NK-92 (cell line): ENCODE measurements around the gene SELENOO.

ENCODE experiments used
- DNase-seq: peaks from one replicate; lab custom pipeline; 2025; ENCODE audit not compliant: unreplicated experiment; lab: John Stamatoyannopoulos, UW

The SELENOO gene

DNA sequence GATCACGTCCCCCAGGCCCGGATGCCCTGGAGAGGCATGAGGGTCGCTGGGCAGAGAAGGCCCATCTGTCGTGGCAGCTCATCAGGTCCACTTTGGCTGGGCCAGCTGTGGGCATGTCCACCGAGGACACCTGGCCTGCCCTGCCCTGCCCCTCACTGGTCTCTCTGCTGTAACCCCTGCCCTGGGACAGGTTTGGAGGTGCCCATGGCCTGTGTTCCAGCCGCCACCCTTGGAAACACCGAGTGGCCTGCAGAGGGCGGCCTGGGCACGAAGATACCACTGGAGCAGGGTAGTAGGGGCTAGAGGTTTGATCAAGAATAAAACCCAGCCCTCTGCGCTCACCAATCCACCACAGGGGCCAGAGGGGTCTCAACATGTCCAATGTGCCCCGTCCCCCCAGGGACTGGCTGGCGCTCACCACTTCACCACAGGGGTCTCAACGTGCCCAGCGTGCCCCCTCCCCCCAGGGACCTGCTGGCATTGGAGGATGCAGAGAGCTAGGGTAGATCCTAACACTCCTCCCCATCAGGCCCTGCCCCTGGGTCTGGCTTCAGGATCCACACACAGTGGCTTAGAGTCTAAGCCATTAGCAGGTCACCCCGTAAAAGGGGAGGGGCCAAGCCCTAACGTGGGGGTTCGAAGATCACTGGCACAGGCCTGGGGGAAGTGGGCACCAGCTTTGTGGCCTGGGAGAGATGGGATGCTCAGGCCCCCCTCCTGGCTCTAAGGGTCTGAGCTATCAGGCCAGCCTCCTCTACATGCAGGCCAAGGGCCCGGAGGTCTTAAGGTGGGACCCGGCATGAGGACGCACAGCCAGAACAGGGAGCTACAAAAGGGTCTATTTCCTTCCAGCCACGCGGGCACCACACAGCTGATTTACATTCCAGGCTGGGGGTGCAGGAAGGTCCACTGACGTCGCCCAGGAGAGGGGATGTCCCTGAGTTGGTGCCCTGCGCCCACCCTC is 51.6 kb downstream of the SELENOO start:
- no peak for DNase-seq

DNA sequence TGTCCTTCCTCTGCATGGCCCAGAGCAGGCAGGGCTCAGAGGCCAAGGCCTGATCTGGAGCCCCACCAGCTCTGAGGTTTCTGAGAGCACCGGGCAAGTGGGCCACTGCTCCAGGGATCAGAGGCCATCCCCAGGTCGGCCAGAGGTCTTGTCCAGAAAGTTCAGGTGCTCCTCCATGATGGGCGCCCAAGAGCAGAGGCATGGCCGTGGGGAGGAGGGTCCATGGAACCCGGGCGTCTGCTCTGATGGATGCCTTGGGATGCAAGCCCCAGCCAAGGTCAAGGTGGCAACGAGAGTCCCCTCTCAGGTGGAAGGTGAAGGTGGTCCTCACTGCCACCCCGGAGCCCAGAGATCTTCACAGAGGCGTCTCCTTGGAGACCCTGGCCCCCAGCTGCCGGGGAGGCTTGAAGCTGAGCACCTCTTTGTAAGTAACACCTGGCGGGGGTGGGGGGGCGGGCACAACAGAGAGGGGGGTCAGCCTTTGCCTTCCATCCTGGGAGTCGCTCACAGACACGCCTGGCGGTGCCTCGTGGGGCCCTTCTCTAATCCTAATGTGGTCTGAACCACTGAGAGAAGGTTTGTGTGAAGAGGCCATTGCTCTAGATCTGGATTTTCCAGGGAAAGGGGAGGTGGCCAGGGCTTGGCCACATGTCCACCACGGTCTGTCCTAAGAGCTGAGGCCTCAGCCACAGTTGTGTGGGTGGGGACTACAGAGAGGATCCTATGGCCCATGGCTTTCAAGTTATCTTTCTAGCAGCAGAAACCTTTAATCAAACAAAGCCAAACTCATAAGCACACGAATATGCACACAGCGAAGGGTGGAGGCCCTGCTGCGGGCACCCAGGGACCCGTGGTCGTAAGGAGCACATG is 52.5 kb downstream of the SELENOO start:
- DNase-seq, result no peak

DNA sequence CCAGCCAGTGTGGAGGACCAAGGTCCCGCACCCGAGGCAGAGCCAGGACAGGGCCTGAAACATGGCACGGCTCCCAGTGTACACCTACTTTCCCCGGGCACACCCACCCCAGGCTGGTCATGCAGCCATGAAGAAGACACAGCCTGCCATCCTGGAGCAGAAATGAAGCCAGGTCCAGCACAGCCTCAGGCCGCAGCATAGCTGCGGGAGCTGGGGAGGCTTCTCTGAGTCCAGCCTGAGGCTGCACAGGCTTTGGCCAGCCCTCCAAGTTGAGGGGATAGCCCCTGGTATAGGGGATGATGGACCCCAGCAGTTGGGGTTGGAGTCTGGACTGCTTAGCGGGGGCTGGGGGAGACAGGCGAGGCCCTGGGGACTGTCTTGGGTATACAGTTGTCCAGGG is 53.1 kb downstream of the SELENOO start:
- no peak for DNase-seq

DNA sequence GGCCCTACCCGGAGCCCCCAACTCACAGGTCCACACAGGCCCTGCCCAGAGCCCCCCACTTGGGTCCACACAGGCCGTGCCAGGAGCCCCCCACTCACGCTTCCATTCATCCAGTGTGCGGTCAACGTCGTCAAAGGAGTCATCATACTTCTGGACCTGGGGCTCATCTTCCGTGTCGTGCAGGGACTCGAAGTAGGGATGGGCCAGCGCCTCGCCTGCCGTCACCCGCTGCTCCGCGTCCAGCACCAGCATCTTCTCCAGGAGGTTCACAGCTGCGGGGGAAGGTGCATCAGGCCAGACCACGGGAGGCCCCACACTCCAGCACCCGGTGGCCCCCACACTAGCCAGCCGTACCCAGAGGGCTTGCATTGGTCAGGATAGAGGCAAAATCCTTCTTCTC is 54.3 kb downstream of the SELENOO start:
- no peak for DNase-seq

DNA sequence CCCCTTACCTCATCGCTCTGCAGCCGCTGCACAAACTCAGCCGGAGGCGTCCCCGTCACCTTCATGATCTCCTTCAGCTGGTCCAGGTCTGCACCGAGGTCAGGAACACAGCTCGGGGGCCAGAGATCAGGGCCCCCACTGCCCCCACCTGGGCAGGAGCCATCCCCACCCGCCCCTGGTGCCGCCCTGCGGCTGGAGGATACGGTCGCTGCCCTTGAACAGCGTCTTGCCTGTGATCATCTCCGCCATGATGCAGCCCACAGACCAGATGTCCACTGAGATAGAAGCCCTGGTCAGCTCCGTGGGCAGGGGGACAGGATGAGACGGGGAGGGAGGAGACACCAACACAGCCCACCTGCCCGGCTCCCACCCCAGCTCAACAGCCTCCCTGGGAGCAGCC is 54.8 kb downstream of the SELENOO start:
- no peak for DNase-seq

DNA sequence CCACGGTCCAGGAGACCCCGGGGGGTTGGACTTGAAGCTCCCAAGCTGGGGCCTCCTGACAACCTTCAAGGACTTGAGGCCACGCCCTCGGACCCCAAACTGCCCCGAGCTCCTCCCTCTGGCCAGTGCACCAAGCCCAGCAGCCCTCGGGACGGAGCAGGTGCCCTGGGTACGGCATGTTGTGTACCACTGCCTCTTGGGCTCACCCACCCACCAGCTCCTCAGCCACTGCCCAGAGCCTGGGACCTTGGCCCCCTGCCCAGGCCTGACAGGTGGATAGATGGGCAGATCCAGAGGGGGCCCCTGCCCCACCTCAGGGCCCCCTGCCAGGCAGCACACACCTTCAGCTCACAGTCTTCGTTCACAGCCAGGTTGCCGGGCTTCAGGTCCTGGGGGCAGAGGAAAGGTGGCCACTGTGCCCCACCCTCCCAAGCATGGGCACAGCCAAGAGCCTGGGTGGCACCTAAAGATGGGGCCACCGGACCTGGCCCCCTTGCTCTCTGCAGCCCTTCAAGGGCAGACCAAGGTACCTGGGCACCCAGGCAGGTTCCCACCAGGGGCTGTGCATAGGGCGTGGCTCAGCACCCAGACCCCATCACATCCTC is 55.5 kb downstream of the SELENOO start:
- no peak for DNase-seq

DNA sequence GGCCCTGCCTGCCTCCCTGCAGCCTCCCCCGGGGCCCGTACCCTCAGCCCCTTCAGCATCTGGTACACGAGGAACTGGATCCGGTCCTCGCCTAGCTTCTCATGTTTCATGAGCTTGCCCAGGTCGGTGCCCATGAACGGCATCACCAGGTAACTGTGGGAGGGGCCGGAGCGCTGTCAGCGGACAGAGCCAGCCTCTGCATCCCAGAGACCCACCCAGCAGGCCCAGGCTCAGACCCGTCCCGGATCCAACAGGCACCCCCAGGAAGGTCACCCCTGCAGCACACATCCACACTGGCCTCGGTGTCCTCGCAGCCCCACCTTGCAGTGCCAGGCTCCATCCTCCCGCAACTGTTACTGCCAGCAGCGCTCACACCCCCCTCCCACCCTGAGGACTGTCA is 56.2 kb downstream of the SELENOO start:
- no peak for DNase-seq

DNA sequence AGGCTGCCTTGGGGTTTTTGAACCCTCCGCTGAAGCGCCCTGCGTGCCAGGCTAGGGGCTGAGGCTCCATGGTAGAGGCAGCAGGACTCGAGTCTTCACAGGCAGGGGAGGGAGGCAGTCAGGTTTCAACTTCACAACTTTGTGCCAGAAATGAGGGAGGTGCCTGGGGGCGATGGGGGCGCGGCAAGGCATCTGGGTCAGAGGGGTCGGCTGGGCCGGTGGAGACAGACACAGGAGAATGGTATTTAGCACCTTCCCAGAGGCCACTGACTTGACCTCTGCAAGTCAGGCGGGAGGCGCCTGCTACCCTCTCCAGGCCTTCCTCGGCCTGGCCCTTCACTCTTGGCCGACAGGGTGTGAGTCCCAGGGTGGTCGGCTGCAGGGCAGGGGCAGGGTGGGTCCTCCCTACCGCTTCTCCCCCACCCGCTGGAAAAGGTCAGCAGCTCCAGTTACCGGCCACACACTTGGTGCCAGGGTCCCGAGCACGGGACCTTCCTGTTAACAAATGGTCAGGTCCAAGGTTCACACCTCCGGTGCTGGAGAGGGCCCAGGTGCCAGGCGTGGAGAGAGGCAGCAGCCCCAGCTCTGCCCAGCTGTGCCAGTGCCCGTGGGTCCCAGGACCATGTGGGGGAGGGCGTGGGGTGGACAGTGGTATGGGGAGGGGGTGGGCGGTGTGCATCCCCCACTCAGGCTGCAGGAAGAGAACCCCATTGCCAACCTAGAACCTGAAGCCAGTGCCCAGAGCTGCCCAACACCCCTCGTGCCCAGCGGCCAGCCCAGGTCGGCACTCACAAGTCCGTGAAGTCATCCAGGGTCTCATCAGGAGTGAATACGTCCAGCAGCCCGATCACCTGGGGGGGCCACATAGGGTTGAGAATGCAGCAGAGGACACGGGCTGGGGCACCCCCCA is 56.9 kb downstream of the SELENOO start:
- DNase-seq, result no peak

DNA sequence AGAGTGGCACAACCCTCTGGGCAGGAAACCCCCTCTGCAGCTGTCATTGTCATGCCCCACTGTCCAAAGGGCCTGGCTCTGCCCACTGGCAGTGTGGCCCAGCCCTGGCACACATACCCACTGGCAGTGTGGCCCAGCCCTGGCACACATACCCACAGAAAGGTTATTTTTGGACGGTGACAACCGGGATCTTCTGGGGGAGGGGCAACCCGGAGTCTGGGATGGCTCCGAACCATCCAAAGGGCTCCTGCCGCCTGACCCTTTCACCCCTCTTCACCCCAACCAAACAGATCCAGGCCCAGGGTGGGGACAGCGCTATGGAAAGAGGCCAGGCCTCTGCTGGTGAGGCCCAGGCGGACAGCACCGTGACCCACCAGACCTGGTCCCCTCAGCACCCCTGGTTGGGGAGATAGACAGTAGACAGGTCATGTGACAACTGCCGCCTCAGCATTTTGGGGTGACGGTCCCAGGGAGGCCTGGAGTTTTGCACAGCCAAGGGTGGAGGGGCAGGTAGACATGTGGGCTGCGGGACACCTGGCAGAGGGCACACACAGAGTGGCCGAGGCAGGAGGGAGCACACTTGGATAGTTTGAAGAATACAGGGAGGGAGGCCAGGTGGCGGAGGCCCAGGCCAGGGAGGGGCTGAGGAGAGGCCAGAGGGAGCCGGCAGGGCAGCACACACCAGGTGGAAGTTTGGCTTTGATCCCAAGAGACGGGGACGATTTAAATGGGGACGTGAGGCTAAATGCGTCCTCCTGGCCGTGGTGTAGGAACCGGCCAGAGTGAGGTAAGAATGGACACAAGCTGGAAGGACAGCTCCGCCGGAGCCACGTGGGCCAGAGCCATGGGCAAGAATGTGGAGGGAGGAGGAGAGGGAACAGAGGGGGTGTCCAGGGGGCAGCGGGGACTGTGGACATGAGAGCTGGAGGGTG is 57.8 kb downstream of the SELENOO start:
- no peak for DNase-seq

DNA sequence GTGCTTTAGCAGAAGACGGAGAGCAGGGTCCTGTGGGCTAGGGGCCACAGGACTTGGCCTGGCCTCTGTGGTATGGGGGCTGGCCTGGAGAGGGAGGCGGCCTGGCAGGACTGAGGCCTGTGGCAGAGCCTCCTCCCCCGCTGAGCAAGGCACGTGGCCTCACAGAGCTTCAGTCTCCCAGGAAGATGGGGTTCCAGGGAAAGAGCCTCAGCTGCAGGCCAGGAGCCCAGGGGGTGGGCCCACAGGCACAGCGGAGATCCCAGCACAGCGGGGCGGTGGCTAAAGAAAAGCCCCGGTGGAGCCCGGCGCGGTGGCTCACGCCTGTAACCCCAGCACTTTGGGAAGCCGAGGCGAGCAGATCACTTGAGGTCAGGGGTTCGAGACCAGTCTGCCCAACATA is 58.5 kb downstream of the SELENOO start:
- DNase-seq, result no peak

DNA sequence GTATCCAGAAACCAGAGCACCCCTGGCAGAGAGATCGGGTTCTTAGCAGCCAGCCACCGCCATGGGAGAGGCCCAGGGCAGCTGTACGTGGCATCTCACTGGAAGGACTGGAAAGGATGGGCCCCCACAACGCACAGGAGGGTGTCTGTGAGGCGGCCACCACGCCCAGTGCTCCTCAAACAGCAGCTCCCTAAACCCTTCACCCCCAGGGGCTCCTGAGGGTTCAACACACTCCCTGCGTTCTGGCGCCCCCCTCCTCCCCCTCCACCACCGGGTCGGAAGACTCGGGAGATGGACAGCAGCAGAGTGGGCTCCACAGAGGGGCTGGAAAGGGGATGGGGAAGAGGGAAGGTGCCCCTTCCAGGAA is 59.6 kb downstream of the SELENOO start:
- DNase-seq, result no peak

DNA sequence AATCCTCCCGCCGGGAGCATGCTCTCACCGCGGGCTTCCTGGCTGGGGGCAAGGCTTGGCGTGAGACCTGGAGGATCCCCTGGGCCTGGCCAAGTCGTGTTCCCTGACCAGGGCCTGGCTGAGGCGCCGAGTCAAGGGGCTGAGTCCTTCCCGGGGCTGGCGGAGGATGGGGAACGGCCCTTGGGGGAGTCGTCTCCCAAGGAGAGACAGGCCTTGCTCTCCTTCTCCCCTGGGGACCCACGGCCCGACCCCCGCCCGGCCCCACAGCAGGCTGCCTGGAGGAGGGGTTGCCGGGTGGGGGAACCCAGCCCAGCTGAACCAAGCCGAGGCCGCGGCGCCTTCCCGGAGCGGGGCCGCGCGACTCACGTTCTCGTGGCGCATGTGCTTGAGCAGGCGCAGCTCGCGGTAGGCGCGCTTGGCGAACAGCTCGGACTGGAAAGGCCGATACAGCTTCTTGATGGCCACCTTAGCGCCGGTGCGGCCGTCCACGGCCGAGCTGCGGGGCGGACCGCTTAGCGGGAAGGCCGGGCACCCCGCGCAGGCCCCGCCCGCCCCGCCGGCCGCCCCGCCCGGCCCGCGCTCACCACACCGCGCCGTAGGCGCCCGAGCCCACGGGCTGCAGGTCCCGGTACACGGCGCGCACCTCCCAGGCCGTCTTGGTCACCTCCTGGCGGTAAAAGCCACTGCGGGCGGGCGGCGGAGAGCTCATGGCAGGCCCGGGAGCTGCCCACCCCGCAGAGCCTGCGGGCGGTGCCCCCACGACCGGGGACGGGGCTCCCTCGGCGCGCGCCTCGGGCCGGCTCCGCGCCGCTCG is 60.2 kb downstream of the SELENOO start:
- no peak for DNase-seq

DNA sequence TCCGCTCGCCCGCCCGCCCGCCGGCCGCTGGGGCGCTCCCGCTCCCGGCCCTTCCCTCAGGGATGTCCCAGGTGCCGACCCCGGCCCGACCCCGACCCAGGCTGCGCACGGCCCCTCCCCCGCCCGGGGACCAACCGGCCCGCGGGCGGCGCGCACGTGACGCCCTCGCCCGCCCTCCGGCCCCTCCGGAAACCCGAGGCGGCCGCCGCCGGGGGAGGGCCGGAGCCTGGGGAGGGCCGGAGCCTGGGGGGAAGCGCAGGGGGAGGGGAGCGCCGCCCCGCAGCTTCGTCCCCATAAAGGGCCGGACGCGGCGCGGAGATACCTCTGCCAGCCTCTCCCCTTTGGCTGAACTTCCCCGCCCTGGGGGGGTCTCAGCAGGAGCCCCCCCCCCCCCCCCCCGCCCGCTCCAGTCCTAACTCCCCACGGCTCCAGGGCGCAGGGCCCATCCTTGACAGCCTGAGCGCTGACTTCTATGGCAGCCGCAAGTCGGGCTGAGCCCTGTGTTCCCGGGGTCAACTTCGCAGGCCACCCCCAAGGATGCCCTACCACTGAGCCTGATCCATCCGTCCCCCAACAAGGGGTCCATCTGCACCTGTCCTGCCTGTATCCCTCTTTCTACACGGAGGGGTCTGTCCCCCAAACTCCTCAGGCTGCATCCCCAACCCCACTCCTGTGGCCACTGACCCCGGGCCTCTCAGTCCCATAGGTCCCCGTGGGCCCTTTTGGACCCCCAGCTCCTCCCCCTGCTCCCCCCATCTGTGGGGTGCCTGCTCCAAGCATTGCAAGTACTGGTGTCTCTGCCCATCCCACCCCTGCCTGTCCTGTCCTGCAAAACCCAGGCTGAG is 61.0 kb downstream of the SELENOO start, which contains the start of gene MAPK12:
MAPK12 (minus strand) TSS at position 69 of the 845 bp plus-strand sequence. CDS start 174 bp downstream, outside the sequence.
- DNase-seq, result no peak

DNA sequence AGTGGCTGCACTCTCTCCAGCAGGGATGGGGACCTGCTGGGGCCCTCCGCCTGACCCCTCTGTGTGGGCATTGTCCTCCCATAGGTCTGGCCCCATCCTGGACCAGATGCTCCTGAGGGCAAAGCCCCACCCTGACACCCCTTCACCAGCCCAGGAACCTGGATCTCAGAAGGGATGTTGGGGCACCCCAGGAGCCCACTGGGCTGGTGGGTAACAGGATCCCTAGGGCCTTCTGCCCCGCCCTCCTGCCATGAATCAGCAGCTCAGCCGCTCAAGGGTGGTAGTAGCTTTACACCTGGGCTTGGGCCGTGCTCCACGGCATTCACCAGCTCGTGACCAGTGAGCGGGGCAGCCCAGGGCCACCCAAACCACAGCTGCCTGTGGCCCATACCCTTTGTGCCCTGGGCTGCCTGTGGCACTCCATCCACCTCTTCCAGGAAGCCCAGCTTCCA is 61.7 kb downstream of the SELENOO start:
- DNase-seq, result no peak

DNA sequence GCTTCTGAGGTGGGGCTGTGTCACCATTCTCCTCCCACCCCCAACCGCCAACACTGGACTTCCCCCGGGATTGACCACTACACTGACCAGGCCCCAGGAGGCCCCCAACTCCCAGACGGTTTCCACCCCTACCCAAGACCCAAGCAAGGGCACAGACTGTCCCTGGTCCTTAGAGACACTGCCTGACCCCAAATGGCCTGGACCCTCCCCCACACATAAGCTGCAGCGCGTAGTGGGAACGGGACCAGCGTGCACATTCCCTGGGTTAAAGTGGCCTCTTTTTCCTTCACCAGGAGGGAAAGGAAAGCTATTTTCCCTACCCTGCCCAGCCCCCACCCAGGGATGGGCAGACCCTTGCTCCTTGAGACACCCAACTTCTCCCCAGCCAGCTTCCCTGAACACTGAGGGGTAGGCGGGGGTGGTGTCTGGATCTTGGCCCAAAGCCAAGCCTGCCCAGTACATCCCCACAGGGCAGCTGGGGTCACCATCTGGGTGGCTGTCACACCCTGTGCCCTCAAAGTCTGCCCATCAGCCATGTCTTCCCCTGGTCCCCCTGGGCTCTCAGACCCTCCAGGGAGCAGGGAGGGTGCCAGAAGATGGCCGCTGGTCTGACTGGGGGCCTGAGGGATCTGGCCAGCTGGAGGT is 62.3 kb downstream of the SELENOO start:
- DNase-seq, result no peak

DNA sequence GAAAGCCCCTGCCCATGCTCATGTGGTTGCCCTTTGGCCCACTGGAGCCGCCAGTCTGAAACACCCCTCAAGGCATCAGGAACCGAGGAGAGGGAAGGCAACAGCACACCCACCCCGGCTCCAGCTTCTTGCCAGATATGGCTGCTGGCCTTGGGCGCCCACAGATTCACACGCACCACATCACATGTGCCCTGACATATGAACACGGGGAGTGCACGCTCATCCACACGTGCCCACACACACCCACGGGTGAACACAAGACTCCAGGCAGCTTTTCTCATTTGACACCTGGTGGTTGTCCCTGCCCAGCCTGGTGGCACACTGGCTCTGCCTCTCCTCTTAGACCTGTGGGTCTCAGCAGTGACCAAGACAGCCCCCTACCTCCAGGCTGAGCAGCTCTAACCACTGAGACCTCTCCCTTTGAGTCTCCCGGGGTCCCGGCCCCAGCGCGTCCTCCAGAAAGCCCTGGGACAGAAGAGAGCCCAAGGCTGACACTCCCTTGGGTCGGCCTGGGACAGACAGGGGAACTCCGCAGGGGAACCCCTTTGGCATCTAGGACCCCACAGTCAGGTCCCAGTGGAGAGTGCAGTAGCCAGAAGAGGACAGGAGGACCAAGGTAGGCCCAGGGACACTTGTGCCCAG is 63.4 kb downstream of the SELENOO start:
- no peak for DNase-seq
